SJSA1 (cell line): Measurements from ENCODE around the gene TMEM178B. TPM values are rescaled to one million over a fixed set of nuclear protein-coding genes. Genes with fewer than 3 reads are reported as not detected.
"Not testable (repeated sequence)": the region's sequence is repeated elsewhere in the genome, so short reads cannot be mapped to it uniquely, and the experiment has no call there.

Source experiments
- DNase-seq, 2 experiments: peaks; one replicate each; pipeline ENCODE4 v3.0.0-alpha.2; 2015 to 2020; ENCODE audit warnings: low spot score in 2 of 2, low read depth in 1 of 2
- H3K27ac ChIP-seq: fragments of 250-450 bp; sonication (Bioruptor Pico); 2 replicates; pipeline ENCODE4 v1.5.1; 2020; ENCODE audit warnings: mild to moderate bottlenecking, moderate library complexity
- H3K27me3 ChIP-seq: fragments of 250-450 bp; sonication (Bioruptor Pico); replicated peaks from 2 replicates; pipeline ENCODE4 v1.5.1; 2020; ENCODE audit warnings: mild to moderate bottlenecking, moderate library complexity
- H3K36me3 ChIP-seq: fragments of 250-450 bp; sonication (Bioruptor Pico); 2 replicates; pipeline ENCODE4 v1.5.1; 2020; ENCODE audit warnings: mild to moderate bottlenecking
- H3K4me1 ChIP-seq: fragments of 250-450 bp; sonication (Bioruptor Pico); replicated peaks from 2 replicates; pipeline ENCODE4 v1.6.1; 2021; ENCODE audit warnings: mild to moderate bottlenecking
- H3K4me3 ChIP-seq: fragments of 250-450 bp; sonication (Bioruptor Pico); 2 replicates; pipeline ENCODE4 v1.5.1; 2020; ENCODE audit warnings: mild to moderate bottlenecking
- H3K9me3 ChIP-seq: fragments of 250-450 bp; sonication (Bioruptor Pico); replicated peaks from 2 replicates; pipeline ENCODE4 v1.5.1; 2020; ENCODE audit warnings: mild to moderate bottlenecking
- total RNA-seq: library from RNA; depleted of rRNA; stranded (reverse); fragments of >200 nt; shearing (Covaris generic); gene quantifications from 2 replicates; pipeline ENCODE4 v1.2.3, GENCODE V29; 2014

The TMEM178B gene
- total RNA-seq, 1 experiment from 2014 or later = under 0.01 TPM

DNA sequence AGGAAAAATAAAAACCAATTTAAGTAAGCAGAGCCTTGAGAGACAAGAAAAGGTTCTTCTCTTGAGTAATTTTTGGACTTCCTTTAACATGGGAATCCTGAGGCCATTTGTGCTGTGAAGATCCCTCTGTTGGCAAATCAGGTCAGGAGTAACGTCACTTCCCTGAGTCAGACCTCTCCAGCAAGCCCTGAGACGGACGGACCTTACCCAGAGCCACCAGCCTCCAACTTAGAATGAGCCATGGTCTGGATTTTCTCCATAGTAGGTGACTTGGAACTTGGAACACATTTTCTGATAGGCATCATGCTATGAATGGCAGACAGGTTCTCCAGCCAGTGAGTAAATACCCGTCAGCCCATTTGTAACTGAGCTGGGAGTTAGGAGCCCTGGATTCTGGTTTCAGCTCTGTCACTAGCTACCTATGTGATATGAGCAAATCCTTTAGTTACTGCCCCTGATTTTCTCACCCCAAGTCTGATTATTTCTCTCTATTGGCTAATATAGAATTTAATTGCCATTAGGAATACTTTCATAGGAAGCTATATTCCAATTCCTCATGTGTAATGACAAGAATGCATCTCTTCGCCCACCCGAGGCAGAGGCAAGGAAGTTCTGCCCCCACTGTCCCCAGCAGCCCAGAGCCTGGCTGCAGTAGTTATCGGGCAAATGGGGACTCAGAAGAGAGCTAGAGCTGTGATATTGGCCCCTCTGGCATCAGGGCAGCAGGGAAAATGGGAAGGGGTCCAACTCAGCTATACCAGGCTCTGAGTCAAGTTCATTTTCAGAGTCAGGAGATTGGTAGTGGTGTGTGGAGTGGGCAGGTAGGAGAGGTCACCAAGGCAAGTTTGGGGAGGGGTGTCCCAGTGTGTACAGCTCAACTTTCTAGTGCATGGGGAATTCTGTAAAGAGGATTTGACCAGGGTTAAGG lies 323.6 kb downstream of the TMEM178B start:
- DNase-seq = no peak
- Histone ChIP-seq H3K27me3 (no peaks in the 10 kb centered on the region), H3K27ac (no peak overlapping the region), H3K9me3 (no peaks in the 10 kb centered on the region), H3K36me3 (no peaks in the 10 kb centered on the region), H3K4me3 (no peak overlapping the region), H3K4me1 (no peaks in the 10 kb centered on the region)

DNA sequence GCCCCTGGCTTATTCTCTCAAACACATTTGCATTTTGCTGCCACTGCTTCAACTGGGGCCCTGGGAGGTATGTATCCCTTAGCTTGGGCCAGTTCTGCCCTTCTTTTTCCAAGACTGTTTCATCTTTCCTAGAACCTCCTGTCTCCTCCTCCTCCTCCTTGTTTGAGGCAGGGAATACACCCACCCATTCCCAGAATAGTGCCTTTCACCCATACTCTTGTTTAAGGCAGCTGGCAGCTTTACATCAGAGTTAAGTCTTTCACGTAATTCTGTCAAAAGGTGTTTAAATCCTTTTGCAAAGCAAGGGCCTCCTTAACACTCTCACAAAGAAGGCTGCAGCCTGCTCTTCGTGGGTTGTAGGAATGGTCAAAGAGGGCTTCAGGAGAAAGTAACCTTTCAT lies 326.5 kb downstream of the TMEM178B start:
- Histone ChIP-seq H3K36me3 (no peaks in the 10 kb centered on the region), H3K4me3 (no peak overlapping the region), H3K4me1 (no peaks in the 10 kb centered on the region), H3K27me3 (no peaks in the 10 kb centered on the region), H3K27ac (no peak overlapping the region), H3K9me3 (no peaks in the 10 kb centered on the region)
- no peak for DNase-seq

DNA sequence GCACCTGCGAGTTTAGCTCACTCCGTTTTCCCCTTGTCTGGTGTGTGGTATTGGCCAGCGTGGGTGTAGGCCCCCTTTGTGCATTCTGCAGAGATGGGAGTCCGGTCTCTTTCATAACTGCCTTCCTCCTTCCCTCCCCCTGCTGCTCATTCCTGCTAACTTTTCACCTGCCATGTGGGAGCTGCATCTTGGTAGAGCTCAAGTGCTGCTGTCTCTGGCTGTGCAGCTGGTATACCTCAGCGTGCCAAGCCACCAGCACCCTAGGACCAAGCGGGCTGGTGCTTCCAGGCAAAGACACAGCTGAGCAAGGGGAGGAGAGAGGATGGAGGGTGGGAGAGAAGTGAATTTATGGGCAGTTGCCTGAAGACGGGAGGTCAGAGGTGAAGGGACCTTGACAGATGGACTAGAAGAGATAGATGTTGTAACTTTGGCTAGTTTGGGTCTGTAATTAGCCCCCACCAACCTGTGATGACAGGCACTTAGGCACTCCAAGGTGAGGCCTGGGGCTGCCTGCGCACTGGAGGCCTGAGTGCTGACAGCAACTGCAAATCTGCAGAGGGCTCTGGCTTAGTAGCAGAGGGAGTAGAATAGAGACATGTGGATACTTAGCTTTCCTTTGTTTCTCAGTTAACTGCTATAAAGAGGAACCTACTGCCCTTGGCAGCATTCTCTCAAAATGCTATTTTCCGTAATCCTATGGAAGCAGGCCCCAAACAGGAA lies 328.6 kb downstream of the TMEM178B start:
- no peak overlapping the region for H3K4me3 ChIP-seq
- no peak for DNase-seq
- no peaks in the 10 kb centered on the region for H3K9me3 ChIP-seq
- H3K27ac ChIP-seq = no peak overlapping the region
- H3K36me3 ChIP-seq = no peaks in the 10 kb centered on the region
- no peaks in the 10 kb centered on the region; the same call in 1 of the 2 replicates for H3K27me3 ChIP-seq
- H3K4me1 ChIP-seq = no peaks in the 10 kb centered on the region

DNA sequence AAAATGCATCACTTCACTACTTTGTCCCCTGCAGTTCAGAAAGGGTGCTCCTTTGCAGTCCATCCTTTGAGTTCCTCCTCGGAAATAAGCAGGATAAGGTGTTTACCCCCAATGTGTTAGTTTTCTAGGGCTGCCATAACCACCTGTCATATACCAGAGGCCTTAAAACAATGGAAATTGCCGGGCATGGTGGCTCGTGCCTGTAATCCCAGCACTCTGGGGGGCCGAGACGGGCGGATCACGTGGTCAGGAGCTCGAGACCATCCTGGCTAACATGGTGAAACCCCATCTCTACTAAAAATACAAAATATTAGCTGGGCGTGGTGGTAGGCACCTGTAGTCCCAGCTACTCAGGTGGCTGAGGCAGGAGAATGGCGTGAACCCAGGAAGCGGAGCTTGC lies 330.0 kb downstream of the TMEM178B start:
- H3K27me3 ChIP-seq, H3K9me3 ChIP-seq, DNase-seq, H3K36me3 ChIP-seq, H3K4me3 ChIP-seq, H3K4me1 ChIP-seq, H3K27ac ChIP-seq: not testable (repeated sequence)

DNA sequence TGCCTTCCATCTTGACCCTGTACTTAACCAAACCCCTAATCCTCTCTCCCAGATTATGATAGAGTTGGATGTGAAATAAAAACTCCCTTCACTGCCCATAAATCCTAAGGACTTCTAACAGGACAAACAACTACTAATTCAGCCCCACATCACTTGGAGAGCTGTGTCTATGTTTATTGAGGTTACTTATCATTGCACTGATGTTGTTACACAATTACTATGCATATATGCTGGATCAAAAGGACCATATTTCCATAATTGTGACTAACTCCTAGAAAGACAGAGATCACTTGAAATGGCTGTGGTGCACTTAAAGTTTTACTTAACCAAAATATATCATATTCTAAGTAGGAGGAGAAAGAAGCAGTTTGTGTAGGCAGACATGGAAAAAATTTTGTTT lies 332.5 kb downstream of the TMEM178B start:
- Histone ChIP-seq H3K4me1 (no peaks in the 10 kb centered on the region), H3K9me3 (no peaks in the 10 kb centered on the region; the same call in 1 of the 2 replicates), H3K36me3 (no peaks in the 10 kb centered on the region), H3K27ac (no peak overlapping the region), H3K27me3 (no peaks in the 10 kb centered on the region; the same call in 1 of the 2 replicates), H3K4me3 (no peak overlapping the region)
- no peak for DNase-seq

DNA sequence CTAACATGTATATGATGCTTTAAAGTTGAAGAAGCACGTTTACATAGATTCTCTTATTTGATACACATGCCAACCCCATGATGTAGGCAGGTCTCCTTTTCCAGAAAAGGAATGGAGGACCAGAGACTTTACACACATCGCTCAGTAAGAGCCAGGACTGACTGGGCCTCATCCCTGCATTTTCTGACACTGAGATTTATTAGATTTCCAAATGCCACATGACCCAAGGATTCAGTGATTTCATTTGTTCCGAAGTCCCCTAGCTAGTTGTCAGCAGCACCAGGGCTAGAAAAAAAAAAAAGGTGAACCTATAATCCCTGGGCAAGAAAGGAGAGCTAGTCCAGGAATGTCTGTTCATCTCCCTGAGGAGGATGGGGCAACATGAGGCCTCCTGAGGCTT lies 334.0 kb downstream of the TMEM178B start:
- Histone ChIP-seq H3K9me3 (no peaks in the 10 kb centered on the region; the same call in 1 of the 2 replicates), H3K36me3 (no peaks in the 10 kb centered on the region), H3K4me1 (no peaks in the 10 kb centered on the region), H3K4me3 (no peak overlapping the region), H3K27me3 (no peaks in the 10 kb centered on the region; the same call in 1 of the 2 replicates), H3K27ac (no peak overlapping the region)
- DNase-seq = no peak

DNA sequence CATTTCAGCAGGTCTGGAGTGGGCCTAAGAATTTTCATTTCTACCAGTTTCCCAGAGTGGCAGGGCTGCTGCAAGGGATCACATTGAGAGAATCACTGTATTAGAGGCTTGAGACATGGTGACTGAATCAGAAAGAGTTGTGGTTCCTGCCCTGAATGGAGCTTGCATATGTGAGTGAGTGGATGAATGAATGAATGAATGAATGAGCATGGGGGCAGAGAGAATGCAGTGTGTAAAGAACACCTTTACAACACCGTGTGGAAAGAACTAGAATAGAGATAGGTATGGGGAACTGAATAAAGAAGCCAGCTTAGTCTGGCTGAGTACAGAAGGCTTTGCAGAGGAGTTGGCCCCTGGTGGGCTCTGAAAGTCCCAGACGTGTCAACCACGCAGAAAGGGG lies 334.6 kb downstream of the TMEM178B start:
- Histone ChIP-seq H3K36me3 (no peaks in the 10 kb centered on the region), H3K27ac (no peak overlapping the region), H3K4me3 (no peak overlapping the region), H3K9me3 (no peaks in the 10 kb centered on the region; the same call in 1 of the 2 replicates), H3K4me1 (no peaks in the 10 kb centered on the region), H3K27me3 (no peaks in the 10 kb centered on the region; the same call in 1 of the 2 replicates)
- DNase-seq = no peak

DNA sequence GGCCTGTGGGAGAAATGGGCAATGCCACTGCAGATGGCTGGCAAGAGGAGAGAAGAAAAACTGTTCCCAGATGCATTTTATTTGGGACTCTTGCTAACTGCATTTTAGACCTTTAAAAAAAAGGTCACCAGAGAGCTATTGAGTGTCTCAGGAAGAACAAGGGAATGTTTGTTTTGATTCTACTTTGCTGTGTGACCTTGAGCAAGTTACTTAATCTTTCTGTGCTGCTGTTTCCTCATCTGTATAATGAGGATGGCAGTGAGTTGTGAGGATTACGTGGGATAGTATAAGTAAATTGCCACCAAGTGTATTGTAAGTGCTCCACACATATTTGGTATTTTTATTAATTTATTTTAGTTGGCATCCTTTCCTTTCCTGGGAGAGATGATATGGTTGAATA lies 335.4 kb downstream of the TMEM178B start:
- no peak overlapping the region for H3K27ac ChIP-seq
- H3K9me3 ChIP-seq = no peaks in the 10 kb centered on the region; the same call in 1 of the 2 replicates
- no peak for DNase-seq
- no peak overlapping the region for H3K4me3 ChIP-seq
- H3K4me1 ChIP-seq = no peaks in the 10 kb centered on the region
- no peaks in the 10 kb centered on the region for H3K36me3 ChIP-seq
- H3K27me3 ChIP-seq = no peaks in the 10 kb centered on the region; the same call in 1 of the 2 replicates

DNA sequence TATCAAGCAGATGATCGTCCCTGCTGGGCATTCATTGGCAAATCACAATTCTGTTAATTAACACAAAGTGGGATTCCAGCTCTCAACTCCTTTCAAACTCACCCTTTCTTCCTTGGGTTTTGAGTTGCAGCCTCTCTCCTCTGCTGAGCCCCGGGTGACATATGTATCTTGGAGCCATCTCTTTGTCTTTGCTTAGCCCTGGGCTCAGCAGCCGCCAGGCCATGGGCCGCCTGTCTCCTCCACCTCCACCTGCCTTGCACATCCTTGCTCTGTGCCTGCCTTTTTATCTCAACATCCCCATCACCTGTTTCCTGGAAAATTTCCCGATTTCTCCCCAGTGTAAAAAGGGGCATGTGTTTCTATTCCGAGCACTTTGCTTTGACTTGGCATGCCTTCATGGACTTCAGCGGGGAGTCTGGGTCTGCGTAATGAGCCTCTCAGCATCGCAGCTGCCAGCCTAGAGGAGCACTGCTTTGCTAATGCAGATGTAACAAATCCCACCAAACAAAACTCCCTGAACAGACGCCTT lies 336.0 kb downstream of the TMEM178B start:
- Histone ChIP-seq H3K4me1 (no peaks in the 10 kb centered on the region), H3K27me3 (no peaks in the 10 kb centered on the region; the same call in 1 of the 2 replicates), H3K4me3 (no peak overlapping the region), H3K27ac (no peak overlapping the region), H3K36me3 (no peaks in the 10 kb centered on the region), H3K9me3 (no peaks in the 10 kb centered on the region; the same call in 1 of the 2 replicates)
- no peak for DNase-seq

DNA sequence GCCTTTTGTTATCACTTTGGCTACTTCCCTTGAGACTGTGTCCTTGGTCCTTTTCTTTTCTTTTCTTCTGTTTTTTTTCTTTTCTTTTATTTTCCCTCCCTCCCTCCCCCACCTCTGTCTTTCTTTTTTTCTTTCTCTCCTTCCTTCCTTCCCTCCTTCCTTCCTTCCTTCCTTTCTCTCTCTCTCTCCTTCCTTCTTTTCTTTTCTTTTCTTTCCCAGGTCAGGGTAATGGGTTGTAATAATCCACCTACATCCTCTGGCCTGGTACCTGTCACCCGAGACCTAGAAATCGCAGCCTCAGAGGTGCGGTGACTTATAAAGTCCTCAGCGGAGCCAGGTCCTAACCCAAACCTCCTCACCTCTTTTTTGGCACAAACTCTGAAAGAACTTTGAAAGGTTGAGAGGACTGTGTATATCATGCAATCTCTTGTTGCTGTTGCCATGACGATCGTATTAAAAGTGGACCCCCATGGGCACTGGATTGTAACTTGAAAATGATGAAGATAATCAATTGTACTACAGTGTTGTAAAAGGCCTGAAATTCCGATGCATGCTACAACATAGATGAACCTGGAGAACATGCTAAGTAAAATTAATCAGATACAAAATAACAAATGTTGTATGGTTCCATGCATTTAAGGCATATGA lies 336.6 kb downstream of the TMEM178B start:
- Histone ChIP-seq H3K27me3 (no peaks in the 10 kb centered on the region; the same call in 1 of the 2 replicates), H3K9me3 (no peaks in the 10 kb centered on the region; the same call in 1 of the 2 replicates), H3K27ac (no peak overlapping the region), H3K36me3 (no peaks in the 10 kb centered on the region), H3K4me1 (no peaks in the 10 kb centered on the region), H3K4me3 (no peak overlapping the region)
- no peak for DNase-seq

DNA sequence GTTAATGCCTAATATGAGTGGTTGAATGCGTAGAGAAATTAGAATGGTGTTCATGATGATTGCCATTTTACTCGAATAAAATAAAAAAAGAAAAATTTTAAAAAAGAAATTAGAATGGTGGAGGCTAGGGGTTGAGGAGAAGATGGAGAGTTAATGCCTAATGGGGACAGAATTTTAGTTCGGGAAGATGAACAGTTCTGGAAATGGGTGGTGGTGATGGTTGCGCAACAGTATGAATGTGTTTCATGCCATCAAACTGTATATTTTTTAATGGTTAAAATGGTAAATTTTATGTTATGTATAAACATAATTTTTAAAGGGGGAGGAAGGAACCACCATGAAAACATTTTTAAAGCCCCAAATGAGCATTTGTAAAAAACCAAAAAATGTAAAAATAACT lies 337.3 kb downstream of the TMEM178B start:
- no peak for DNase-seq
- Histone ChIP-seq H3K4me1 (no peaks in the 10 kb centered on the region), H3K27ac (no peak overlapping the region), H3K4me3 (no peak overlapping the region), H3K36me3 (no peaks in the 10 kb centered on the region), H3K9me3 (no peaks in the 10 kb centered on the region; the same call in 1 of the 2 replicates), H3K27me3 (no peaks in the 10 kb centered on the region; the same call in 1 of the 2 replicates)

DNA sequence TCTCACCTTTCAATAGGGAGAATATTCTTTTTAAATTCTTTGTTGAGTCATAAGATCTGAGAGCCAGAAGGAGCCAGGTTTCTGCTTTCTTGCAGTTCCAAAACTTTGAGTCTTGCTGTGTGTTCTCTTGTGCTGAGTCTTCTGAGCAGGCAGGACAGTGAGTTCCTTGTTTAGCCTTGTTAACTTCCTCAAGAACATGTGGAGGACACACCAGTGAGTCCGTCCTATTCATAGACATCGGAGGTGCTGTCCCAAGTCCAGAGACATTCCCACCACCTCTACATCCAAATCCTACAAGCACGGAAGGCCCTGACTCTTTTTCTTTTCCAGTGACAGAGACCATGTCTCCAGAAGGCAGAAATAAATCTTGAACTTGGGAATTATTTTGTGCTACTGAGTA lies 342.1 kb downstream of the TMEM178B start:
- no peaks in the 10 kb centered on the region for H3K9me3 ChIP-seq
- H3K4me1 ChIP-seq = no peaks in the 10 kb centered on the region
- no peak overlapping the region for H3K4me3 ChIP-seq
- no peaks in the 10 kb centered on the region for H3K36me3 ChIP-seq
- no peaks in the 10 kb centered on the region; the same call in 1 of the 2 replicates for H3K27me3 ChIP-seq
- H3K27ac ChIP-seq = no peak overlapping the region
- DNase-seq = no peak

DNA sequence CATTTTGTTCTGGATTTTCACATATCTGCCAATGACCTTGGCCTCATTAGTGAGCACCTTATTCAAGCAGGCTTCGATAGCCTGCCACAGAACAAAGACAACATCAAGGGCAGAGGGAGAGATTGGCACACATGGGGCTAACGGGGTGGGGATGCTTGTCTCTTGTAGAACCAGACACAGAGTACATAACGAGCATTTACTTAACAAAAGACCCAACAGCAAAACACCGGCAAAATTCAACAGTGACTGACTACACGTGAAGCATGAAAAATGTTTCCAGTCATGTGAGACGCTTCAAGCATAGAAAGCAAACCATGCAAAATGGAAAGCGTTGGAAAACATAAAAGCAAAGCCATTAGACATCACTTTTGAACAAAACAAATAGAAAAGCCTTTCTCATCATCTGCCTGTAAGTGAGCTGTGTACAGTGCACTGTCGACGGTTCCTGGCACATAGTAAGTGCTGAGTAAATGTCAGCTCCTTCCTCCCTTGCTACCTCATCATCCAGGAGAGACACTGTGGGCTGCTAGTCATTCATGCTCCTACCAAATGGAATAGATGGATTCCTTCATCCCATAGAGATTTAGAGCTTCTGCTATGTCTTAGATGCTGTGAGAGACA lies 342.9 kb downstream of the TMEM178B start:
- Histone ChIP-seq H3K9me3 (no peaks in the 10 kb centered on the region), H3K4me3 (no peak overlapping the region), H3K27me3 (no peaks in the 10 kb centered on the region; the same call in 1 of the 2 replicates), H3K4me1 (no peaks in the 10 kb centered on the region), H3K27ac (no peak overlapping the region), H3K36me3 (no peaks in the 10 kb centered on the region)
- no peak for DNase-seq
